GM23338 (cell line): ENCODE data around the gene NCOA6. TPM values are rescaled to one million over a fixed set of nuclear protein-coding genes. Genes with fewer than 3 reads are reported as not detected.

Experiments used
- ATAC-seq: fragments of 200-7000 bp; cut with Tn5 transposase; 3 replicates; pipeline ENCODE4 v1.9.1; 2020
- DNase-seq: peaks from one replicate; pipeline ENCODE4 v3.0.0-alpha.2; 2015; ENCODE audit warnings: low spot score
- H2AFZ ChIP-seq: fragments of 200-600 bp; sonication (generic); 2 replicates; pipeline ENCODE4 v1.8.0; 2016; ENCODE audit warnings: antibody characterized with exemption, mild to moderate bottlenecking, moderate library complexity
- H3F3A ChIP-seq: fragments of 200-600 bp; sonication (generic); replicated peaks from 2 replicates; pipeline ENCODE4 v1.8.0; 2017; ENCODE audit warnings: antibody characterized with exemption, mixed run types, low read depth
- H3K27ac ChIP-seq: fragments of 200-600 bp; sonication (generic); 2 replicates; pipeline ENCODE4 v1.6.1; 2016; ENCODE audit warnings: low read depth
- H3K27me3 ChIP-seq: fragments of 200-600 bp; sonication (generic); 2 replicates; pipeline ENCODE4 v1.8.0; 2016; ENCODE audit warnings: mild to moderate bottlenecking, mixed run types, moderate library complexity; ENCODE audit not compliant: insufficient read depth
- H3K36me3 ChIP-seq: fragments of 200-600 bp; sonication (generic); 2 replicates; pipeline ENCODE4 v1.8.0; 2016; ENCODE audit warnings: mild to moderate bottlenecking; ENCODE audit not compliant: insufficient read depth
- H3K4me1 ChIP-seq: fragments of 200-600 bp; sonication (generic); 2 replicates; pipeline ENCODE4 v1.8.0; 2016; ENCODE audit warnings: mild to moderate bottlenecking, moderate library complexity; ENCODE audit not compliant: insufficient read depth
- H3K4me2 ChIP-seq: fragments of 200-600 bp; sonication (generic); 2 replicates; pipeline ENCODE4 v1.7.1; 2017; ENCODE audit warnings: mixed run types
- H3K4me3 ChIP-seq: fragments of 200-600 bp; sonication (generic); 2 replicates; pipeline ENCODE4 v1.6.1; 2016; ENCODE audit warnings: mixed run types
- H3K79me2 ChIP-seq: fragments of 200-600 bp; sonication (generic); replicated peaks from 2 replicates; pipeline ENCODE4 v1.8.0; 2017; ENCODE audit warnings: mild to moderate bottlenecking; ENCODE audit not compliant: insufficient read depth
- H3K9me2 ChIP-seq: fragments of 200-600 bp; sonication (generic); 2 replicates; pipeline ENCODE4 v1.8.0; 2017; ENCODE audit not compliant: insufficient read depth
- H4K20me1 ChIP-seq: fragments of 200-600 bp; sonication (generic); replicated peaks from 2 replicates; pipeline ENCODE4 v1.8.0; 2017; ENCODE audit warnings: mild to moderate bottlenecking; ENCODE audit not compliant: insufficient read depth
- H3K27ac Mint-ChIP-seq: 2 replicates; pipeline ENCODE4 v1.8.0; 2020; ENCODE audit warnings: inconsistent platforms, mild to moderate bottlenecking, moderate library complexity, mixed read lengths
- H3K27me3 Mint-ChIP-seq: 3 replicates; pipeline ENCODE4 v1.8.0; 2022; ENCODE audit warnings: low read depth, mild to moderate bottlenecking, moderate library complexity, mixed read lengths, inconsistent platforms; ENCODE audit not compliant: insufficient read depth, poor library complexity
- H3K36me3 Mint-ChIP-seq: 3 replicates; pipeline ENCODE4 v1.8.0; 2021; ENCODE audit warnings: low read depth, mild to moderate bottlenecking, inconsistent platforms, moderate library complexity, mixed read lengths
- H3K4me1 Mint-ChIP-seq: 3 replicates; pipeline ENCODE4 v1.8.0; 2020; ENCODE audit warnings: mild to moderate bottlenecking, inconsistent platforms, mixed read lengths
- H3K4me3 Mint-ChIP-seq: 3 replicates; pipeline ENCODE4 v1.8.0; 2021; ENCODE audit warnings: moderate library complexity, mild to moderate bottlenecking, inconsistent platforms, mixed read lengths
- H3K9me3 Mint-ChIP-seq: 3 replicates; pipeline ENCODE4 v1.8.0; 2020; ENCODE audit warnings: moderate library complexity, mild to moderate bottlenecking, inconsistent platforms, mixed read lengths
- CREB1 ChIP-seq: fragments of 250-450 bp; sonication (Bioruptor Pico); IDR thresholded peaks from 2 replicates; pipeline ENCODE4 v1.5.0; 2020; ENCODE audit warnings: low read depth, mild to moderate bottlenecking, moderate library complexity
- CTCF ChIP-seq, 2 experiments: fragments of 200-600 bp in 1 of 2; sonication (generic) in 1 of 2; conservative IDR thresholded peaks; 2 replicates each; pipeline versions ENCODE4 v1.5.1 to v1.6.1; 2016 to 2017; ENCODE audit warnings: antibody characterized with exemption in 2 of 2, low read depth in 2 of 2, mild to moderate bottlenecking in 2 of 2, moderate library complexity in 1 of 2
- EZH2 ChIP-seq: fragments of 200-600 bp; sonication (generic); IDR thresholded peaks from one replicate; pipeline ENCODE4 v1.8.0; 2017; ENCODE audit warnings: antibody characterized with exemption, mild to moderate bottlenecking, low read depth; ENCODE audit not compliant: unreplicated experiment
- EZH2phosphoT487 ChIP-seq: fragments of 200-600 bp; sonication (generic); IDR thresholded peaks from one replicate; pipeline ENCODE4 v1.8.1; 2018; ENCODE audit warnings: antibody characterized with exemption; ENCODE audit not compliant: unreplicated experiment
- POLR2AphosphoS5 ChIP-seq: IDR thresholded peaks from 2 replicates; pipeline ENCODE4 v1.6.1; 2016; ENCODE audit warnings: antibody characterized with exemption, low read depth
- REST ChIP-seq: IDR thresholded peaks from one replicate; pipeline ENCODE4 v1.6.1; 2018; ENCODE audit warnings: antibody characterized with exemption; ENCODE audit not compliant: unreplicated experiment
- STAT1 ChIP-seq: IDR thresholded peaks from one replicate; pipeline ENCODE4 v1.6.1; 2016; ENCODE audit warnings: antibody characterized with exemption; ENCODE audit not compliant: unreplicated experiment
- ZNF114 ChIP-seq: fragments of 250-450 bp; sonication (Bioruptor Pico); IDR thresholded peaks from 2 replicates; pipeline ENCODE4 v1.5.0; 2020; ENCODE audit warnings: mild to moderate bottlenecking, moderate library complexity
- ZNF331 ChIP-seq: fragments of 250-450 bp; sonication (Bioruptor Pico); IDR thresholded peaks from 2 replicates; pipeline ENCODE4 v1.5.0; 2020; ENCODE audit warnings: low read depth, mild to moderate bottlenecking, moderate library complexity
- polyA plus RNA-seq: library from polyadenylated mRNA; unstranded; fragments of >200 nt; fragmentation: Nextera tagmentation; extraction: Ambion mirVana; gene quantifications from 2 replicates; pipeline ENCODE4 v1.2.1, GENCODE V29; 2016
- total RNA-seq: library from RNA; depleted of rRNA; stranded (reverse); fragments of >200 nt; shearing (Covaris generic); gene quantifications from 2 replicates; pipeline ENCODE4 v1.2.3, GENCODE V29; 2014
- TF ChIP-seq, protein P1 (sequence below): IDR thresholded peaks from 2 replicates; pipeline ENCODE4 v1.6.1; 2016; ENCODE audit warnings: antibody characterized with exemption

The NCOA6 gene
- total and polyA plus RNA-seq, 2 experiments from 2014 or later, result 10.6 to 17.4 TPM

- no peak for ATAC-seq
- Histone ChIP-seq H3K36me3 (0 out of 2 replicates have a peak, but pooled peaks cover 8% of the 10 kb centered on the region), H3F3A (no peaks in the 10 kb centered on the region), H4K20me1 (no peaks in the 10 kb centered on the region), H2AFZ (no peak overlapping the region), H3K4me1 (no peaks in the 10 kb centered on the region), H3K27ac (no peak overlapping the region), H3K9me2 (no peaks in the 10 kb centered on the region), H3K4me3 (no peak overlapping the region), H3K4me2 (no peak overlapping the region), H3K79me2 (no peaks in the 10 kb centered on the region), H3K27me3 (no peaks in the 10 kb centered on the region)
- H3K27me3 Mint-ChIP-seq, result no peaks in the 10 kb centered on the region
- no peak for DNase-seq
- peaks cover 12% of the 10 kb centered on the region; the same call in 2 of the 3 replicates for H3K4me1 Mint-ChIP-seq
- no peaks in the 10 kb centered on the region for H3K9me3 Mint-ChIP-seq
- H3K36me3 Mint-ChIP-seq, result peaks cover 4% of the 10 kb centered on the region; the same call in 2 of the 3 replicates
- no peak overlapping the region for H3K27ac Mint-ChIP-seq
- TF ChIP-seq POLR2AphosphoS5 (no peak), ZNF331 (CRISPR knock-in tag) (no peak), REST (no peak), STAT1 (no peak), ZNF114 (CRISPR knock-in tag) (no peak), CREB1 (no peak), EZH2phosphoT487 (no peak), EZH2 (no peak), CTCF (conservative IDR thresholded peaks at IDR 0.05; ENCODE audit: low read depth in 2 of 2) (no peak)
- TF ChIP-seq, protein P1, sequence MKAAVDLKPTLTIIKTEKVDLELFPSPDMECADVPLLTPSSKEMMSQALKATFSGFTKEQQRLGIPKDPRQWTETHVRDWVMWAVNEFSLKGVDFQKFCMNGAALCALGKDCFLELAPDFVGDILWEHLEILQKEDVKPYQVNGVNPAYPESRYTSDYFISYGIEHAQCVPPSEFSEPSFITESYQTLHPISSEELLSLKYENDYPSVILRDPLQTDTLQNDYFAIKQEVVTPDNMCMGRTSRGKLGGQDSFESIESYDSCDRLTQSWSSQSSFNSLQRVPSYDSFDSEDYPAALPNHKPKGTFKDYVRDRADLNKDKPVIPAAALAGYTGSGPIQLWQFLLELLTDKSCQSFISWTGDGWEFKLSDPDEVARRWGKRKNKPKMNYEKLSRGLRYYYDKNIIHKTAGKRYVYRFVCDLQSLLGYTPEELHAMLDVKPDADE, result no peak
- no peak overlapping the region for H3K4me3 Mint-ChIP-seq
These were observed 70.1 kb downstream of the NCOA6 start for GRCh38 chr20:34755367-34755766.
